ENCODE measurements around the gene CSTPP1. TPM values are rescaled to one million over a fixed set of nuclear protein-coding genes. Genes with fewer than 3 reads are reported as not detected.

The CSTPP1 gene
- total and polyA plus RNA-seq, 2 of the 8 experiments (the other 6 are each of a cell fraction or from before 2014, with no cell fraction given), result 24.2 to 28.7 TPM

- TF ChIP-seq SP1 (IDR thresholded peaks at IDR 0.05; ENCODE audit: low read depth, low read length) (no peak), BRCA1 (IDR thresholded peaks at IDR 0.05; ENCODE audit: low read depth, low read length) (no peak), HDAC2 (IDR thresholded peaks at IDR 0.05; ENCODE audit: borderline replicate concordance in 1 of 2, low read depth in 2 of 2, low read length in 2 of 2) (no peak), RNF2 (IDR thresholded peaks at IDR 0.05; ENCODE audit: borderline replicate concordance, low read depth, low read length, missing control alignments, poor library complexity, severe bottlenecking) (no peak), ATF2 (IDR thresholded peaks at IDR 0.05; ENCODE audit: low read length) (no peak), ZNF274 (IDR thresholded peaks at IDR 0.05; ENCODE audit: borderline replicate concordance, extremely low read depth, low read length) (no peak)
Measured at GRCh38 chr11:46984548-46984947, 48.0 kb downstream of the CSTPP1 start (continued).
